Naive thymus-derived CD8-positive, alpha-beta T cell (primary cell): ENCODE data around the gene PROM1. TPM values are rescaled to one million over a fixed set of nuclear protein-coding genes. Genes with fewer than 3 reads are reported as not detected.

ENCODE experiments used
- ATAC-seq, 2 donors: fragments of 150-1000 bp; cut with Tn5 transposase in 1 of 2; sonication (Bioruptor Pico), chemical (Tn5 transposase) in 1 of 2; 1 replicate in 1 of 2; 2 replicates in 1 of 2; pipeline ENCODE4 v1.10.0; 2021; ENCODE audit warnings: mild to moderate bottlenecking in 2 of 2, moderate library complexity in 2 of 2
- POLR2A ChIA-PET: fragments of 350-600 bp; sonication (Branson Sonifier 250); formaldehyde crosslinking; loops from one replicate; lab custom pipeline; 2021; ENCODE audit warnings: antibody characterized with exemption; lab: Charles Lee
- DNase-seq, 10 donors: peaks; one replicate each; pipeline versions ENCODE4 v3.0.0 to v3.0.0-alpha.2; 2020 to 2022
- H3K27ac Mint-ChIP-seq, 10 donors: one replicate each; pipeline ENCODE4 v1.8.0; 2020 to 2022; ENCODE audit warnings: mild to moderate bottlenecking in 10 of 10, mixed read lengths in 10 of 10, moderate library complexity in 4 of 10, inconsistent platforms in 1 of 10
- H3K27me3 Mint-ChIP-seq, 5 donors: one replicate each; pipeline ENCODE4 v1.8.0; 2021 to 2022; ENCODE audit warnings: mixed read lengths in 5 of 5
- H3K36me3 Mint-ChIP-seq, 3 donors: one replicate each; pipeline ENCODE4 v1.8.0; 2020 to 2022; ENCODE audit warnings: mixed read lengths in 3 of 3, mild to moderate bottlenecking in 2 of 3, inconsistent platforms in 1 of 3
- H3K4me1 Mint-ChIP-seq, 4 donors: one replicate each; pipeline ENCODE4 v1.8.0; 2021 to 2022; ENCODE audit warnings: mixed read lengths in 4 of 4
- H3K4me3 Mint-ChIP-seq, 10 donors: one replicate each; pipeline ENCODE4 v1.8.0; 2020 to 2022; ENCODE audit warnings: mild to moderate bottlenecking in 10 of 10, mixed read lengths in 10 of 10, moderate library complexity in 6 of 10, inconsistent platforms in 1 of 10
- H3K9me3 Mint-ChIP-seq, 9 donors: one replicate each; pipeline ENCODE4 v1.8.0; 2020 to 2022; ENCODE audit warnings: mixed read lengths in 9 of 9, mild to moderate bottlenecking in 3 of 9, inconsistent platforms in 1 of 9, moderate library complexity in 1 of 9
- polyA plus RNA-seq, 3 donors: library from polyadenylated mRNA; unstranded; fragments of 300-500 nt; fragmentation: Illumina TruSeq; gene quantifications; one replicate each; pipeline ENCODE4 v1.2.3, GENCODE V29; 2021
- total RNA-seq, 8 experiments: library from RNA in 2 of 8; stranded (reverse) in 2 of 8; gene quantifications; one replicate each; pipeline ENCODE4 v1.2.3 and lab custom pipeline; 2021 to 2026

PROM1 gene
- total and polyA plus RNA-seq, 5 experiments from 2014 or later, result not detected

DNA sequence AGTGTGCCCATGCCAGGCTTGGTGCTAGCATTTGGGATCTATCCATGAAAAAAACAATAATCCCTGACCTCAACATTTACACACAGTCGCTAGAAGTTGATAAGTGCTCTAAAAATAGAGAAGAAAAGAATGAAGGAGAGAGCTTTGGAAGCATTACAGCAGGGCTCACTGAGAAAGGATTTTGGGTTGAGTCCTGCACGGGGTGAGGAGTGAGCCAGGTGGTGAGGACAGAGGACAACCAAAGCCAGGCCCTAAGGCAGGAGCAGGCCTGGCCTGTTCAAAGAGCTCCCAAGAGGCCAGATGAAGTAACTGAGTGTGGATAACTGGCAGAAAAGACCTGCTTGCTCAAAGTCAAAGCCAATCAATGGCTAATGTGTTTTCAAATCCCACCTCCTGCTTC is 20.7 kb upstream of the PROM1 start:
- Mint-ChIP-seq H3K27ac (no peak overlapping the region), H3K27me3 (peaks cover 0 to 4% (median 0%) of the 10 kb centered on the region in 5 donors), H3K9me3 (no peaks in the 10 kb centered on the region), H3K36me3 (no peaks in the 10 kb centered on the region), H3K4me3 (no peak overlapping the region), H3K4me1 (peaks cover 0 to 1% (median 0%) of the 10 kb centered on the region in 4 donors)
- POLR2A ChIA-PET, result no interaction called here
- ATAC-seq (no peak), DNase-seq (no peak)

DNA sequence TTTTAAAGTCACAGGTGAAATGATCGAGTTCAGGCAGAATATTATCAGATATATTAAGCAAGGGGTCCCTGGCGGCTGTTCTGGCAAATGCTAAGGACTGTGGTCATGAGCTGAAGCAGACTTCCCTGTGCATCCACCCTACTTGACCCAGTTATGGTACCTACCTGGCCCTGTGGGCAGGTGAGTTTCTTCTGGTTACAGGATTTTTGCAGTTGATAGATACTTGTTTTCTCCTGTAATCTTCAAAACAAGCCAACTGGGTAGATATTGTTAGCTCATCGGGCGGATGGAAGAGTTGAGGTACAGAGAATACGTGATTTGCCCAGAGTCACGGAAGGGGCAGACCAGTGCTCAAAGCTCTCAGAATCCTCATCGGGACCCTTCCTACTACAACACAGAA is 18.5 kb upstream of the PROM1 start:
- no peak overlapping the region for H3K27ac Mint-ChIP-seq
- H3K4me1 Mint-ChIP-seq, result peaks cover 0 to 1% (median 0%) of the 10 kb centered on the region in 4 donors
- peaks cover 0 to 4% (median 0%) of the 10 kb centered on the region in 5 donors for H3K27me3 Mint-ChIP-seq
- no peaks in the 10 kb centered on the region for H3K36me3 Mint-ChIP-seq
- POLR2A ChIA-PET, result interaction anchor here (0.6 kb wide), 1 partner anchor 15 kb away, joined by 3 read pairs; no protein-coding TSS in a partner anchor
- no peak for DNase-seq
- ATAC-seq, result no peak
- no peaks in the 10 kb centered on the region for H3K9me3 Mint-ChIP-seq
- H3K4me3 Mint-ChIP-seq, result no peak overlapping the region

DNA sequence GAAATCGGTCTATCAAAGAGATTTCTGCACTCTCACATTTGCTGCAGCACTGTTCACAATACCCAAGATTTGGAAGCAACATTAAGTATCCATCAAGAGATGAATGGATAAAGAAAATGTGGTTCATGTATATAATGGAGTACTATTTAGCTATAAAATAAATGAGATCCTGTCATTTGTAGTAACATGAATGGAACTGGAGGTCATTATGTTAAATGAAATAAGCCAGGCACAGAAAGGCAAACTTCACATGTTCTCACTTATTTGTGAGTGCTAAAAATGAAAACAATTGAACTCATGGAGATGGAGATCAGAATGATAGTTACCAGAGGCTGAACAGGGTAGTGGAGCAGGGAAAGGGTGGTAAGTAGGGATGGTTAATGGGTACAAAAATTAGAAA is 17.0 kb upstream of the PROM1 start:
- H3K4me3 Mint-ChIP-seq, result no peak overlapping the region
- no peaks in the 10 kb centered on the region for H3K9me3 Mint-ChIP-seq
- POLR2A ChIA-PET, result no interaction called here
- DNase-seq, result no peak
- H3K4me1 Mint-ChIP-seq, result no peaks in the 10 kb centered on the region
- no peak overlapping the region for H3K27ac Mint-ChIP-seq
- no peak for ATAC-seq
- peaks cover under 1 to 8% (median 3%) of the 10 kb centered on the region in 5 donors for H3K27me3 Mint-ChIP-seq
- H3K36me3 Mint-ChIP-seq, result no peaks in the 10 kb centered on the region

DNA sequence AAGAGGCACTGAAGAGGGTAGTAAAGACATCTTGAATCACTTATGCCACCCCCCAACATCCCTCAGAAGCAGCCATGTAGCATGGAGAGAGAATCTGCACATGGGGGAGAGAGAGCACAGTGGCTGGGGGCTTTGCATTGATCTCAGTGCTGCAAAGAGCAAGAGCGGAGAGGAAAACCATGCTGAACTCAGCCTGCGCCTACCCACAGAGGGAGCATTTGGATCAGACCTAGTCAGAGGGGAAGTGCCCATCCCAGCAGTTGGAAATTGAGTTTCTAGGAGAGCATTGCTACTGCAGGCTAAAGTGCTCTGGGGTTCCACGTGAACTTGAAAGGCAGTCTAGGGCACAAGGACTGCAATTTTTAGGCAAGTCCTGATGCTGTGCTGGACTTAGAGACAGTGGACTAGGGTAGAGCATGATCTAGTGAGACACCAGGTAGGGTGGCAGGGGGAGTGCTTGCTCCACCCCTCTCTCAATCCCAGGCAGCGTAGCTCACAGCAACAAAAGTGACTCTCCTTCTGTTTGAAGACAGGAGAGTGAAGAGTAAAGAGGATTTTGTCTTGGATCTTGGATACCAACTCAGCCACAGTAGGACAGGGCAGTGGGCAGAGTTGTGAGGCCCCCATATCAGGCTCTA is 9.0 kb upstream of the PROM1 start:
- POLR2A ChIA-PET, result no interaction called here
- no peak overlapping the region for H3K4me3 Mint-ChIP-seq
- H3K9me3 Mint-ChIP-seq, result peaks cover 0 to 10% (median 0%) of the 10 kb centered on the region in 9 donors
- H3K4me1 Mint-ChIP-seq, result no peaks in the 10 kb centered on the region
- H3K27ac Mint-ChIP-seq, result no peak overlapping the region
- DNase-seq, result no peak
- peaks cover 14 to 45% (median 28%) of the 10 kb centered on the region in 5 donors for H3K27me3 Mint-ChIP-seq
- ATAC-seq, result no peak
- H3K36me3 Mint-ChIP-seq, result peaks cover 0 to 10% (median 2%) of the 10 kb centered on the region in 3 donors

DNA sequence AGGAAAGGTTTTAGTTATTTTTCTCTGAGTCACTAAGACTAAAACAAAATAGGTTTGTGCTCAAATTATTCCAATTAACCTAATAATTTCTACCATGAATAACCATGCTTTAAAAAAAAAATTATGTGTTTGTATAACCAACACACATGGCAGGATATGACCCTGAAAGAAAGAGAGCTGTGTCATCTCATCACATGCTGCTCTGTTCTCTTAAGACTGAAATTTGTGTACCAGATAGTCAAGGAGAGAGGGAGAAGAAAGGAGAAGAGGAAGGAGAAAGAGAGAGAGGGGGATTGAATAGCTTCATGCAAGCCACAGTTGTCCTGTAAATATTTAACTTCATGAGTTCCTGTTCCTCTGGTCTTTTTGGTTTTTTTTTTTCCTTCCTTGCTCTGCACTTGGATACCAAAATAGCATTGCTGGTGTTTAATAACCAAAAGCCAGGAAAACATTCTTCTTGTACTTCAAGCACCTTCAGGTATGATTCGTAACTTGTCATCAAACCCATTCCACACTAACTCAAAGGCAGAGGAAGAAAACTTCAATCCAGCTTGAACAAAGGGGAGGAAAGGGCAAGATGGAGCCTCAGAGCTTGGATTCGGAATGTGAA is 6.4 kb upstream of the PROM1 start:
- no peak for DNase-seq
- Mint-ChIP-seq H3K9me3 (peaks cover 0 to 10% (median 0%) of the 10 kb centered on the region in 9 donors), H3K36me3 (peaks cover 0 to 10% (median 2%) of the 10 kb centered on the region in 3 donors), H3K4me1 (no peaks in the 10 kb centered on the region), H3K27me3 (peaks cover 20 to 51% (median 47%) of the 10 kb centered on the region in 5 donors), H3K4me3 (no peak overlapping the region), H3K27ac (no peak overlapping the region)
- POLR2A ChIA-PET, result no interaction called here
- ATAC-seq, result no peak

DNA sequence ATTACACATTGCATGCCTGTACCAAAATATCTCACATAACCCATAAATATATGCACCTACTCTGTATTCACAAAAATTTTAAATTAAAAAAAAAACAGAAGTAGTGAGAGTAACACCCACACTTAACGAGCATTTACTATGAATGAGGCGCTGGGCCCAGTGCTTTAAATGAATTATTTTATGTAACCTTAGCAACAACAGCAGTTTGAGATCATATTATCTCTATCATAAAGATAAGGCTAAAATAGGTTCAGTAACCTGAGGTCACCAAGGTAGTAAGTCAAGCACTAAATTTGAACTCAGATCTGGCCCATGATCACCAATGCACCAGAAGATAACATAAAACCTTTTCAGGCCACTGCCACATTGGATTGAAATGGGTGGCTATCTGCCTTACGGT is 5.3 kb upstream of the PROM1 start:
- Mint-ChIP-seq H3K27me3 (peaks cover 26 to 57% (median 54%) of the 10 kb centered on the region in 5 donors), H3K4me3 (no peak overlapping the region), H3K36me3 (peaks cover 0 to 10% (median 2%) of the 10 kb centered on the region in 3 donors), H3K27ac (no peak overlapping the region), H3K4me1 (peaks cover 0 to 4% (median 1%) of the 10 kb centered on the region in 4 donors), H3K9me3 (peaks cover 0 to 10% (median 0%) of the 10 kb centered on the region in 9 donors)
- ATAC-seq, result no peak
- no peak for DNase-seq
- POLR2A ChIA-PET, result no interaction called here

DNA sequence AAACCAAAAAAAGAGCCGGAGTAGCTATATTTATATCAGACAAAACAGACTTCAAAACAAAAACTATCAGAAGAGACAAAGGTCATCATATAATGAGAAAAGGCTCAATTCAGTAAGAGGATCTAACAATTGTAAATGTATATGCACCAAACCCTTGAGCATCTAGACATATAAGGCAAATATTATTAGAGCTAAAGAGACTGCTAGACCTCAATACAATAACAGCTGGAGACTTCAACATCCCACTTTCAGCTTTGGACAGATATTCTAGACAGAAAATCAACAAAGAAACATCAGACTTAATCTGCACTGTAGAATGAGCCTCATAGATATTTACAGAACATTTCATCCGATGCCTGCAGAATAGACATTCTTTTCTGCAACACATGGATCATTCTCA is 4.8 kb upstream of the PROM1 start:
- POLR2A ChIA-PET, result interaction anchor here (0.6 kb wide), 1 partner anchor 43 kb away, joined by 4 read pairs; no protein-coding TSS in a partner anchor
- ATAC-seq, result no peak
- Mint-ChIP-seq H3K4me3 (no peak overlapping the region), H3K27me3 (peaks cover 28 to 57% (median 54%) of the 10 kb centered on the region in 5 donors), H3K36me3 (peaks cover 0 to 10% (median 2%) of the 10 kb centered on the region in 3 donors), H3K27ac (no peak overlapping the region), H3K9me3 (peaks cover 0 to 10% (median 0%) of the 10 kb centered on the region in 9 donors), H3K4me1 (peaks cover 3 to 8% (median 6%) of the 10 kb centered on the region in 4 donors)
- DNase-seq, result no peak

DNA sequence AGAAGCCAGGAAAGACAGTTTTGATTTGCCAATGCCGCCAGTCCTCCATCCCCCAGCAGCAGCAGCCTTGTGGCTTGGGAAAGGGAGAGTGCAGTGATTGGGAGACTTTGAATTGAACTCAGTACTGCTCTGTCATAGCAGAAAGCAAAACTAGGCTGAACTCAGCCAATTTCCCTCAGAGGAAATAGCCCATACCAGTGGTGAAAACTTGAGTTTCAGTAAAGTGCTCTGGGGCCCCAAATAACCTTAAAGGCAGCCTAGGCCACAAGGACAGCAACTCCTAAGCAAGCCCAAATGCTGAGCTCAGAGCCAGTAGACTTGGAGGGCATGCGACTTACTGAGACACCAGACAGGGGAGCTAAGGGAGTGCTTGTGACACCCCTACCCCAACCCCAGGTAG is 2.0 kb upstream of the PROM1 start:
- no peaks in the 10 kb centered on the region for H3K36me3 Mint-ChIP-seq
- POLR2A ChIA-PET, result no interaction called here
- no peak overlapping the region for H3K4me3 Mint-ChIP-seq
- peaks cover 0 to 2% (median 0%) of the 10 kb centered on the region in 9 donors for H3K9me3 Mint-ChIP-seq
- DNase-seq (no peak), ATAC-seq (no peak)
- H3K4me1 Mint-ChIP-seq, result peaks cover 8 to 26% (median 23%) of the 10 kb centered on the region in 4 donors
- H3K27ac Mint-ChIP-seq, result no peak overlapping the region
- H3K27me3 Mint-ChIP-seq, result peaks cover 33 to 67% (median 53%) of the 10 kb centered on the region in 5 donors

DNA sequence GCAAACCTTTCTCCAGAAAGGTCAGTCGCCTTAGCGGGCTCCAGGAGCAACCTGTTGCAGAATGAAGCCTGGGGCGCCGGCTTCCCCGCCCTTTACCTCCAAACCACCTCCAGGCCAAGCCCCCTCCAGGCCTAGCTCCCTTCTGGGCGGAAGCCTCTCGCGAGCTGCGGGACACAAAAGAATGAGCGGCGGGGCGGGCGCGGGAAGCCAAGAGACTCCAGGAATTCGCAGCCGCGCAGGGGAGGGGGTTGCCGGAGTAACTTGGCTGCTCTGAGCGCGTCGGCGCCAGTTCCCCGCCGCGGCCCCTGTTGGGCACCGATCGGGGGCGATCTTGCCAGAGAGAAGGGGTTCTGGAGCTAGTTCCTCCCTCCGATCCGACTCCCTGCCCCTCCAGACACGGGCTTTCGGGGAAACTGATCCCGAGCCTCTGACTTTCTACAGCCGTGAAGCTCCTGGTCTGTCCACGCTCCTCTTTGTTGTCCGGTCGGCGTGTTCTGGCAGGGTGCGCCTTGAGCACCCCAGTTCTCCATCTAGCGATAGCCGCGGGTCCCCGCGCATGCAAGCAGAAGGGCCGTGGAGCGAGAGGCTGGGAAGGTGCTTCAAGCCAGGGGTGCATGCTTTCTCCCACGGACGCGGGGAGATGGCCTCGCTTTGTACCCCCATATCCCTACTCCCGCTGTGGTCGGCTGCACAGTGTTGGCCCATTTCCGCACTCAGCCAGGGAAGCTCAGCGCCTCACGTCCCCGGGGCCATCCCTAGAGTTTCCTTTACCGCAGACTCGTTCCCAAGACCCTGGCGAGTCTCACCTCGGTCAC is 1.2 kb downstream of the PROM1 start:
- peak in 4 of 10 donors; percentile 8 to 63 (median 15) for DNase-seq

DNA sequence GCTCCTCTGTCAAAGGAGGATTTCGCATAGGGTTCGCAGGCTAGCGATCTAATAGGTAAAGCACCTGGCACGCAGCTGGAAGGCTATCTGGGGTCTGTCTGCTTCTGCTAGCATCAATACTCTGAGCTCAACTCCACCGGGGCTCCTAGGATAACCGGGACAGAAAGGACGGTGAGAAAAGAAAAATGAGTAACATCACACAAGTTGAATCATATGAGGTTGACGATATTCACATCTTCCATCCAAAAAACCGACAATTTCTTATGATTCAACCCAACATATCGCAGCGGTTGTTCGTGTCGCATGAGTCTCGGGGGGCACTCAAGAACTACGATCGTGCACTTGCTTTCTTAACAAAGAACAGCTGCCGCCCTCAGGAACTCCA is 1.8 kb downstream of the PROM1 start:
- Mint-ChIP-seq H3K27me3 (peaks cover 35 to 86% (median 60%) of the 10 kb centered on the region in 5 donors), H3K4me1 (peaks cover 8 to 26% (median 23%) of the 10 kb centered on the region in 4 donors), H3K9me3 (peaks cover 0 to 2% (median 0%) of the 10 kb centered on the region in 9 donors), H3K4me3 (peak overlapping the region; percentile 67 to 88 (median 82)), H3K36me3 (no peaks in the 10 kb centered on the region), H3K27ac (no peak overlapping the region)
- POLR2A ChIA-PET, result no interaction called here
- ATAC-seq (peak; percentile 9 to 37), DNase-seq (peak in 1 of 10 donors; percentile 1)

More for the DNA sequence above, 1.2 kb downstream of the PROM1 start:
- POLR2A ChIA-PET, result no interaction called here
- Mint-ChIP-seq H3K27ac (no peak overlapping the region), H3K4me1 (peaks cover 8 to 26% (median 23%) of the 10 kb centered on the region in 4 donors), H3K27me3 (peaks cover 34 to 85% (median 61%) of the 10 kb centered on the region in 5 donors), H3K9me3 (peaks cover 0 to 2% (median 0%) of the 10 kb centered on the region in 9 donors), H3K4me3 (peak overlapping the region; percentile 67 to 88 (median 82)), H3K36me3 (no peaks in the 10 kb centered on the region)
- peak; percentile 38 to 51 for ATAC-seq

DNA sequence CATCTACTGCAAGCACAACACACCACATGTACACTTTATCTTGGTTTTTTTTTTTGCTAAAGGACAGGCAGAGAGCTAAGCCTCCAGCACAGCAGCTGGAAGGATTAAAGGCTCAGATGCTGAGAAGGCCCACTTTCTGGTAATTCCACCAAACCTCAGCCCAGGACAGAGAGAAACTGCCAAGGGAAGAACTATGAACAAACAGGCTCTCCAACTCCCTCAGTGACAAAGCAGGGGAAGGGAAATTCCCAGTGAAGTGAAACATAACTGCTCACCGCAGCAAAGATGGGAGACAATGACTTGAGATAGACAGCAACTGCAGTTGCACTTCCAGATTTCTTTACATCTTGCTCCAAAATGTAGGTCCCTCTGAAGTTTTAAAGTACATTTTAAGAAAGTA is 4.8 kb downstream of the PROM1 start:
- Mint-ChIP-seq H3K27ac (no peak overlapping the region), H3K4me3 (no peak overlapping the region), H3K27me3 (peaks cover 22 to 74% (median 47%) of the 10 kb centered on the region in 5 donors), H3K9me3 (peaks cover 0 to 2% (median 0%) of the 10 kb centered on the region in 9 donors), H3K4me1 (peaks cover 7 to 21% (median 20%) of the 10 kb centered on the region in 4 donors), H3K36me3 (no peaks in the 10 kb centered on the region)
- POLR2A ChIA-PET, result no interaction called here
- no peak for ATAC-seq
- DNase-seq, result no peak

DNA sequence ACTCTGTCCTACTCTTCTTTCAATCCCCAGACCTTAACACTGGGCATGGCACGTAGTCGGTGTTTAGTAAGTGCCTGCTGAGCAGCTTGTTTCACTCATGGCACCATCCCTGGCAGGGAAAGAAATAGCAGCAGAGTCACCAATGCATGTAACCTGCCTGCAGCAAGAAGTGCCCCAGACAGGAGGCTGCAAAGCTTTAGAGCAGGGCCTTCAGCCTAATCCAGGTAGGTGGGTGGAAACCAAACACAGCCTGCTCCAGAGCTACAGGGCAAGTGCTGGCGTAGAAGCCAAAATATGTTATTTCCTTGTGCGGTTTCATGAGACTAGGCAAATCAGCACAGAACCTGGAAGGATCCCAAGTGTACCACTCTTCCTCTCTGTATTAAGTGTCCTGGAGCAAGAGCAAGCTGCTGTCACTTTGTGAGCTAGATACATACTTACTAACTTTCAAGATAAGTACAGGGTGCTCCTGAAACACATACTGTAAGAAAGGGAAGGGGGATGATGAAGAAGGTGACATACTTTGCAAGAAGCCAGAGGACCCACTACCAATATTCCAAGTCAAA is 5.5 kb downstream of the PROM1 start:
- Mint-ChIP-seq H3K9me3 (no peaks in the 10 kb centered on the region), H3K4me3 (no peak overlapping the region), H3K27me3 (peaks cover 20 to 69% (median 46%) of the 10 kb centered on the region in 5 donors), H3K36me3 (no peaks in the 10 kb centered on the region), H3K27ac (no peak overlapping the region), H3K4me1 (peaks cover 5 to 17% (median 15%) of the 10 kb centered on the region in 4 donors)
- ATAC-seq (no peak), DNase-seq (no peak)
- POLR2A ChIA-PET, result no interaction called here
